ENCODE data around the gene PHLDB2.

The PHLDB2 gene

GRCh38 chr3:111852540-111852939 lies 6.5 kb upstream of the PHLDB2 start:
- no peak for DNase-seq

DNA sequence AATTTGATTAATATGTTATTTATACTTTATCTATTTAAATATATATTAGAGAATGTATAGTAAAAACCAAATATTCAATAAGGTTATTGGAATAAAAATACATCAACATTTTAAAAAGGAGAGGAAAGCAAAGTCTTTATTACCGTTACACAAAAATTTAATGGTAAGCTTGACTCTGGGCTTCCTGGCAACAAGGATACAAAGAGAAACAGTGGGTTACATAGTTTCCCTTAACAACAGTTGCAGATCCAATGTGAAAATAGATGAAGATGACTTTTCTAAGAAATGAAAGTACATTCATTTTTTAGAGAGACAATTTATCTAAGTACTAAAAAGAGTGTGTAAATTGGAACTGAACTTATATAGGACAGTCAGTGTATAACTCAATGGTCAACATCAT lies 6.0 kb upstream of the PHLDB2 start:
- DNase-seq, result no peak

- no peak for DNase-seq
Measured at GRCh38 chr3:111854990-111855389, 4.1 kb upstream of the PHLDB2 start.

DNA sequence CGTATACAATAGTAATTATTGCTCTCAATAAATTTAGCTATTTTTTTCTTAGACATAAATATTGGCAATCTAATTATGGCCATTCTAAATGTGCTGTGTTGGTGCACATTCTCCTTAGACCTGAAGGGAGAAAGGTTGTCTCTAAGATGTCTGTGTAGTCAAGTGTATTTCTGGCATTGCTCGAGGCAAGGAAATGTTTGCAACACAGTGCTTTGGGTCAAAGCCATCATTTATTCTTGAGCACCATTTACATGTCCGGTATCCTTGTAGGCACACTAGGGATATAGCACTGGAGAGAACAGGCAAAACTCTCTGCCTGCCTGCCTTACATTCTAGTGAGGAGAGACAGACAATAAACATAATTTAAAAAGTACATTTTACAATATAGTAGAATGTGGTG lies 2.6 kb upstream of the PHLDB2 start:
- no peak for DNase-seq

DNA sequence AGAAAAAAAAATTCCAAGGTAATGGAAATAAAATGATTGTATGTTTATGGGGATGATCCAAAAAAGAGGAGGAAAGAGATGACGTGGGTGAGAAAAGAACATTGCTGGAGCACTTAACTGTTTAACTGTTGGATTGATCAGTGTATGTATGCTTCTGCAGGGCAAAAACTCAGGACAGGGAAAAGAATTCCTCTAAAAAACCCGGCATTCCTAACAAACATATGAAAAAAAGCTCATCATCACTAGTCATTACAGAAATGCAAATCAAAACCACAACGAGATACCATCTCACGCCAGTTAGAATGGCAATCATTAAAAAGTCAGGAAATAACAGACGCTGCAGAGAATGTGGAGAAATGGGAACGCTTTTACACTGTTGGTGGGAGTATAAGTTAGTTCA lies 1.6 kb upstream of the PHLDB2 start:
- no peak for DNase-seq

DNA sequence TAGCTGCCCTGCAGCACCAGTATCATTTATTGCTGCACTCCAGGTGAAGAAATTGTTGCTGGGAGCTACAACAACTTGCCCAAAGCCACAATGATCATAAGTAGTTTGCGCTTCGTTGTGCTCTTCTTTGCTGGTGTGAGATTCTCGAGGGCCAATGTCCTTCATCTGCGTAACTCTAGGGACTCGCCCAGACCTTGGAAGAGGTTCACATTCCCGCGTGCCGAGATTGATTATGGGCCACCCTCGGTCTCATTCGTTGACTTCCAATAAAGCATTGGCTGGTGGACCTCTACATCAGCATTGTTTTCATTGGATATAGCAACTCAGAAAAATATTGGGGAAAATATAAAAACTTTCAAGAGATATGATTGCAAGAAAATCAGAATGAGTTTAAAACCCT lies 423 bp upstream of the PHLDB2 start:
- DNase-seq, result no peak

GRCh38 chr3:111859974-111860859 lies 1.2 kb downstream of the PHLDB2 start:
- no peak for DNase-seq

GRCh38 chr3:111861391-111861790 lies 2.3 kb downstream of the PHLDB2 start:
- no peak for DNase-seq

DNA sequence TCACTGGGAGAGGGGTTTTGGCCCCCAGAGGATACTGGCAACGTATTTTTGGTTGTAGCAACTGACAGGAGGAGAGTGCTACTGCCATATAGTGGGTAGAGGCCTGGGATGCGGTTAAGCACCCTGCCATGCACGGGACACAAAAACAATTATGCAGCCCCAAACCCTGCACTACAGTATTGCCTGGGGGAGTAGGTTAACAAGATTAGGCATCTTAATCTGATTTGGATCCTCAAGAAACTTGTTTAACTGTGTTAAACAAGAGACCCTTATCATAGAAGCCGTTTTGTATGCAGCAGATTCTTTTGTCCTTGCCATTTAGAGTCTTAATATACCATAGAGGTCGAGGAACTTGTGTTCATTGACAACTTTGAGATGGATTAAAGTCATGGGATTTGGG lies 3.4 kb downstream of the PHLDB2 start:
- DNase-seq, result no peak

- no peak for DNase-seq
Measured at GRCh38 chr3:111862974-111863373, 3.9 kb downstream of the PHLDB2 start.

DNA sequence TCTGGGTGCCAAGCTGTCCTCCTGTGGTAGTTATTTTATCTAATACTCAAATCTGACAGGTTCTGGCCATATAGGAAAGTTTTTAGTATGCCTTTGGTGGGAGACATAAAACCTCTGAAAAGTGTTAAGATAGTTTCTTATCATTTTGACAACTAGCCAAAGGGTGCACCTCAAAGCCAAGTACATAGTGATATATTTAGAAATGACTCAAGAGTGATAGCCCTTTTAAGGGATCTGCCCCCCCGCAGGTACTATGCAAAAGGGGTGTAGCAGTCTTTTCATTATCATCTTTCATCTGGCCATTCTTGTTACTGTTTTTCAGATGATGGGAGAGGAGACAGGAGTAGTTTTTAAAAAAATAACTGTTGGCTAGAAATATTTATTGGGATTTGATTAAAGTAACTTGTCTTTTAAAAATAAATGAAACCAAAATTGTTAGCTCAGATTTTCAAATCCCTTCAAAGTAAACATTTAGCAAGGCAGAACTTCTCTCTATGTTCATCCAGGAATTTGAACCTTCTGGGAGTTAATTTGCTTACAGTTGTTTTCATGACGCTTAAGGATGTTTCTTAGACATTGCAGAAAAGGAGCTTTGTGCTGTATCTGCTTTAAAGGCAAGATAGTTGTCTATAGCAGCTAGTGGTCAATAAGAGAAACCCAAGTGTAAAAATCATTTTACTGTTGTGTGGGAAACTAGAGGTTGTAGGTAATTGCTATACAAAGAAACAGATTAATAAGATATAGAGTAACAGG lies 5.1 kb downstream of the PHLDB2 start:
- no peak for DNase-seq

GRCh38 chr3:111864821-111865656 lies 6.0 kb downstream of the PHLDB2 start:
- DNase-seq, result no peak

GRCh38 chr3:111867889-111868426 lies 8.9 kb downstream of the PHLDB2 start:
- DNase-seq, result no peak

GRCh38 chr3:111870620-111871019 lies 11.6 kb downstream of the PHLDB2 start:
- no peak for DNase-seq

GRCh38 chr3:111871809-111872623 lies 13.0 kb downstream of the PHLDB2 start:
- DNase-seq, result no peak

DNA sequence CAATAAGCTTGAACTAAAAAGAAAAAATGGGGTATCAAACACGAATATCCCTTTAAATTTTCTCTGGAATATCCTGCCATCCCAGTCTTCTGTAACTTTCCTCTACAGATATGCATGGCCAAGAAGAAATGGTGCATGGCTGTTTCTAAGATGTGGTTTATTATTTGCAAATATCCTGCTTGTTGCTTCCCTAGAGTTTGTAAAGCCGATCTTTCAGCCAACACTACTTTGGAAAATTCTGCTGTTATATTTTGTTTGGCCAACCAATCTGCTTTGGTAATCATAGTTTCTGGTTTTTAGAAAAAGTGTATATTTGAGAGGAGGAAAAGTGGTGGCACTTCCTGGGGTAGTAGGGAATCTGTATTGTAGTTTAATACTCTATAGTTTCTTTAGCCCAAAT lies 13.9 kb downstream of the PHLDB2 start:
- DNase-seq, result no peak

GRCh38 chr3:111874177-111874820 lies 15.2 kb downstream of the PHLDB2 start:
- no peak for DNase-seq

GRCh38 chr3:111881480-111881879 lies 22.4 kb downstream of the PHLDB2 start:
- DNase-seq, result no peak

GRCh38 chr3:111882194-111882593 lies 23.1 kb downstream of the PHLDB2 start:
- DNase-seq, result no peak

DNA sequence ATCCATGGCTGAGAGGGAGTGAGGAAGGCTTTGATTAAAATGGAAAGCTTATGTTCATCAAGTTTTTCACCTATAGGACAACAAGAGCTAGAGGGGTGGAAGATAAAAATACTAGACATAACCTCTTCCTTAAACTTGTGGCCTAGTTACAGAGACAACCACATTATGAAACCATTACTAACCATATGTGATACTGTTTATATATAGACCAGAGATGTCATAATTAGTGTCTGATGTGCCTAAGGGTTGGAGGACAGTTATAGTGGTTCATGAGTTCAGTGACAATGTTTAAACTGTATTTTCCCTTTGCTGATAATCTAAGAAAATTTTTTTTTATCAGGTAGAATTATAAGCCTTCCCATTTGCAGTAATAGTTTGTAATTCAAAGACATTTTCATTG lies 23.7 kb downstream of the PHLDB2 start:
- no peak for DNase-seq

DNA sequence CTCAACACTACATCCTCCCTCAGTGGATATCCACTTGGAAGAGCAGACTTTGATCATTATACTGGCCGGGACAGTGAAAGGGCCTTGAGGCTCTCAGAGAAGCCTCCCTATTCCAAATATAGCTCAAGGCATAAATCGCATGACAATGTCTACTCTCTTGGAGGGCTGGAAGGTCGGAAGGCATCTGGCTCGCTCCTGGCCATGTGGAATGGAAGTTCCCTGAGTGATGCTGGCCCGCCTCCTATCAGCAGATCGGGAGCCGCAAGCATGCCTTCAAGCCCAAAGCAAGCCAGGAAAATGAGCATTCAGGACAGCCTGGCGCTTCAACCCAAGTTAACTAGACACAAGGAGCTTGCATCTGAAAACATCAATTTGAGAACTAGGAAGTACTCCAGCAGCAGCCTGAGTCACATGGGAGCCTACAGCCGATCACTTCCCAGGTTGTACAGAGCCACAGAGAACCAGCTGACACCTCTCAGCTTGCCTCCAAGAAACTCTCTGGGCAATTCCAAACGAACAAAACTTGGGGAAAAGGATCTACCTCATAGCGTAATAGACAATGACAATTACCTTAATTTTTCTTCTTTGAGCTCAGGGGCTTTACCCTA lies 25.4 kb downstream of the PHLDB2 start:
- DNase-seq, result no peak
